GM21381 (cell line): ENCODE measurements around the gene SLC39A3.
"Not testable (repeated sequence)": the region's sequence is repeated elsewhere in the genome, so short reads cannot be mapped to it uniquely, and the experiment has no call there.

Source experiments
- ATAC-seq: cut with Tn5 transposase; IDR thresholded peaks from one replicate; pipeline ENCODE4 v1.9.1; 2021; ENCODE audit warnings: mild to moderate bottlenecking, moderate library complexity; ENCODE audit not compliant: unreplicated experiment

SLC39A3 gene

GRCh38 chr19:2723747-2724146 lies 16.1 kb downstream of the SLC39A3 start:
- ATAC-seq, result no peak

GRCh38 chr19:2723345-2723715 lies 16.5 kb downstream of the SLC39A3 start:
- no peak for ATAC-seq

- ATAC-seq, result no peak
Observed at GRCh38 chr19:2722541-2723344, 17.1 kb downstream of the SLC39A3 start.

GRCh38 chr19:2721570-2722540 lies 18.0 kb downstream of the SLC39A3 start:
- no peak for ATAC-seq

GRCh38 chr19:2720777-2721569 lies 18.8 kb downstream of the SLC39A3 start, which contains the start of gene DIRAS1:
Gene DIRAS1, minus strand, starts transcription at chr19:2721372. Its CDS starts 3,566 bp downstream, at chr19:2717806.
- no peak for ATAC-seq

GRCh38 chr19:2719920-2720776 lies 19.7 kb downstream of the SLC39A3 start:
- ATAC-seq, result no peak

GRCh38 chr19:2719232-2719735 lies 20.5 kb downstream of the SLC39A3 start:
- no peak for ATAC-seq

- no peak for ATAC-seq
Observed at GRCh38 chr19:2717638-2718541, 21.9 kb downstream of the SLC39A3 start.

- ATAC-seq, result no peak
Observed at GRCh38 chr19:2716722-2717637, 22.8 kb downstream of the SLC39A3 start.

- no peak for ATAC-seq
Observed at GRCh38 chr19:2716275-2716650, 23.6 kb downstream of the SLC39A3 start.

- no peak for ATAC-seq
Observed at GRCh38 chr19:2715470-2716274, 24.1 kb downstream of the SLC39A3 start.

GRCh38 chr19:2714531-2715269 lies 25.1 kb downstream of the SLC39A3 start:
- no peak for ATAC-seq

GRCh38 chr19:2714102-2714501 lies 25.7 kb downstream of the SLC39A3 start:
- not testable (repeated sequence) for ATAC-seq

GRCh38 chr19:2713170-2713569 lies 26.6 kb downstream of the SLC39A3 start:
- ATAC-seq, result not testable (repeated sequence)

GRCh38 chr19:2711875-2712205 lies 28.0 kb downstream of the SLC39A3 start:
- ATAC-seq, result no peak

GRCh38 chr19:2711172-2711874 lies 28.5 kb downstream of the SLC39A3 start:
- ATAC-seq, result no peak
